ENCODE results near the gene TMSB15C. TPM values are rescaled to one million over a fixed set of nuclear protein-coding genes. Genes with fewer than 3 reads are reported as not detected.

Gene TMSB15C
- polyA plus RNA-seq, 1 donor: 4.5 TPM

DNA sequence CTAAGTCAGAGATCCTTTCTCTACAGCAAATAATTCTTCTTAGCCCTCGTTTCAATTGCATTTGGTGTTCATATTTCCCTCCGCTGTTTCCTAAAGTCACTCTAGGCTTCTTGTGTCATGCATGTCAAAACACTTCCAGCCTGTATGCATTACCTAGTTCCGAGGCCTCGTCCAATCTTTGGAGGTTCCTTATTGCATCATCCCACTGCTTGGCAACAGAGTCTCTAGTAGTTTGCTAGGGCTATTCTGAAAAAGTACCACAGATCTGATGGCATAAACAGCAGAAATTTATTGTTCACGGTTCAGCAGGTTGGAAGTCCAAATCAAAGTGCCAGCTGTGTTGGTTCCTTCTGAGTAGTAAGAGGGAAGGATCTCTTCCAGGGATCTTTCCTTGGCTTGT lies 30.4 kb downstream of the TMSB15C start:
- no peak for DNase-seq (ENCODE audit: low read depth)

DNA sequence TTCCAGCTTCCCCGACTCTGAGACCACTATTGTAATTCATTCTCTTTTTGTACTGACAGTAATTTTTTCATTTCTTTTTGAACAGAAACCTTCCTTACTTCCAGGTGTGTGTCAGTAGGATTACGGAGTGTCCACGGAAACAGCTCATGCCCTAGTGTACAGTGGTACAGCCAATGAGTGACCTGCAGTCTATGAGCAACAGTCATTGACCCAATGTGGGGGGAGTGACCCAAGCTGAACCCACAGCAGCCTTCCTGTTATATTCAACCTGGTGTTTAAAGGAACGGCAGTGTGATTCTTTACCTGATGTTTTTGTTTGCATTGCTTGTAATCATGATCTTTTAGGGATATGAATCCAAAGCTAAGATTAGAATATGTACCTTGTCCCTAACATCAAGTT lies 35.0 kb downstream of the TMSB15C start:
- no peak for DNase-seq (ENCODE audit: low read depth)

DNA sequence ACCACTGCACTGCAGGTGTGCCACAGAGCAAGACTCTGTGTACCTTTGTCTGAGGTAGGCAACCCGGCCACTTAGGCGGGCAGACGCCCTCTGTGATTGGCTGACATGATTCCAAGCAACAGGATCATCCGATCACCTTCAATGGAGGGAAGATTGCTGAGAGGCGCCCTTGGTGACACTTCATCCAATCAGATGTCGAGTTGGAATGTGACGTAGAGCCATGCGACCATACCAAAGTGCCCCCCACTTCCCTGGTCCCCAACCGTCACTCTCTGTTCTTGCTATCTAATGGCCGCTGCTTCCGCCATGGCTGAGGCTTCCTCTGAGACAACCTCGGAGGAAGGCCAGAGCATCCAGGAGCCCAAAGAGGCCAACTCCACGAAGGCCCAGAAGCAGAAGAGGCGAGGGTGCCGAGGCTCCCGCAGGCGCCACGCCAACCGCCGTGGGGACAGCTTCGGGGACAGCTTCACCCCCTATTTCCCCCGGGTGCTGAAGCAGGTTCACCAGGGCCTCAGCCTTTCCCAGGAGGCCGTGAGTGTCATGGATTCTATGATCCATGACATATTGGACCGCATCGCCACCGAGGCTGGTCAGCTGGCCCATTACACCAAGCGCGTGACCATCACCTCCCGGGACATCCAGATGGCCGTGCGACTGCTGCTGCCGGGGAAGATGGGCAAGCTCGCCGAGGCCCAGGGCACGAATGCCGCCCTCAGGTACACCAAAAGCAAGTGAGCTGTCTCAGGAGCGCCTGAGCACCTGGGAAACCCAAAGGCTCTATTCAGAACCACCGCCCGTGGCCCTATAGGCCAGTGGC lies 36.1 kb downstream of the TMSB15C start, which contains the start of gene H2BW2:
H2BW2 (plus strand) TSS at position 268 of the 817 bp plus-strand sequence; CDS start at position 307, 39 bp downstream.
- DNase-seq (ENCODE audit: low read depth): no peak

Other genes starting within 250 kb of the TMSB15C start
- gene RAB9B, start 244.0 kb downstream of the TMSB15C start, polyA plus RNA-seq (ENCODE audit: insufficient read length): 35.1 TPM
- 8.9 TPM for gene TMSB15B, start 113.6 kb downstream of the TMSB15C start, polyA plus RNA-seq (ENCODE audit: insufficient read length)
- not detected for gene H2BW1, start 62.5 kb downstream of the TMSB15C start, polyA plus RNA-seq (ENCODE audit: insufficient read length)
- 0.40 TPM for gene H2BW2, start 36.3 kb downstream of the TMSB15C start, polyA plus RNA-seq (ENCODE audit: insufficient read length)
- gene ZCCHC18, start 36.3 kb upstream of the TMSB15C start, polyA plus RNA-seq (ENCODE audit: insufficient read length): 2.5 TPM
- gene SLC25A53, start 80.8 kb upstream of the TMSB15C start, polyA plus RNA-seq (ENCODE audit: insufficient read length): 6.6 TPM
- gene FAM199X, start 90.2 kb upstream of the TMSB15C start, polyA plus RNA-seq (ENCODE audit: insufficient read length): 15.2 TPM
- not detected for gene ESX1, start 178.7 kb upstream of the TMSB15C start, polyA plus RNA-seq (ENCODE audit: insufficient read length)

All from forelimb muscle (tissue), 1 donor.